ENCODE data around the gene SCRN2.

SCRN2 gene

DNA sequence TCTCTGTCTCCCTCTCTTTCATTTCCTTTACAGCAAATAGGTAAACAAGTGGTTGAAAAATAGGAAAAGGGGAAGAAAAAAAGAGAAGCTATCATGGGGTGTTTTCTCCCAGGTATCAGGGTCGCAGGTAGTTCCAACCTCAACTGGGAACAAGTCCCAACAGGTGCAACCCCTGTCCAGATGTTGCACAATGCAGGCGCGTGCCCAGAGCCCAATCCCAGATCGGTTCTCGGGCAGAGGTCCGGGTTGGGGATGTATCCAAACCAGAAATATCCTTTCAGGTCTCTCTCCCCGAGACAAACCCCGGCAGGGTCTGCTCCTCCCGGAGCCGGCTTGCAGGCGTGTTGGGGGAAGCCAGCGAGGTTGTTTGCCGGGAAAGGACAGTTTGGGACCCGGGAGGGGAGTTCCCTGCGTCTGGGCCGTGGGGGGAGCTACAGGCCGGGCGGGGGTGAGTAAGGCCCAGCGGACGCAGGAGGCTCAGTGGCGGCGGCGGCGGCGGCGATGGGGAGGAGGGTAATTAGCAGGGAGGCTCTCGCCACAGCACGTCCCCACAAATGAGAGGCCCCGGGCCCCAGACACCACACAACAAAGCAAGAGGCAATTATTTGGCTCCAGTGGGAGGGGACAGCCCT, 31.1 kb upstream of the SCRN2 start:
- no peak for DNase-seq (ENCODE audit: low spot score)

GRCh38 chr17:47871048-47871447, 30.0 kb upstream of the SCRN2 start:
- DNase-seq (ENCODE audit: low spot score): no peak

DNA sequence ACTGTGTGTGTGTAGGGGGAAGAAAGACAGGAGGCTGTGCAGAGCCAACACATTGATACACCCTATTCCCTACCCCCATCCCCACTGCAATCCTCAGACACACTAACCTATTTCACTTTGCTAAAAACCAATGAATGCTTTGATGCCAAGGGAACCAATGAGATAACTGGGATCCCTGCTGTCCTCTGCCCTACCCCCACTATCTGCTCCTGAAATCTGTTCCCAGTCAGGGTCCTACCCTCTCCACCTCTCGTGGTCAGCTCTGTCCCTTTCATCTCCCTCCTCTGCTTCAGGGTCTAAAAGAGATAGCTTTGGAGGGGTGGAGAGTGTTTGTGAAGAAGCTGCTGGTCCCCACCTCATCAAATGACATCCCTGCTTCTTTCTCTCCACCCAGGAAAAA, 29.0 kb upstream of the SCRN2 start:
- DNase-seq (ENCODE audit: low spot score): no peak

- DNase-seq (ENCODE audit: low spot score): no peak
Measured at GRCh38 chr17:47869114-47869513, 28.0 kb upstream of the SCRN2 start.

DNA sequence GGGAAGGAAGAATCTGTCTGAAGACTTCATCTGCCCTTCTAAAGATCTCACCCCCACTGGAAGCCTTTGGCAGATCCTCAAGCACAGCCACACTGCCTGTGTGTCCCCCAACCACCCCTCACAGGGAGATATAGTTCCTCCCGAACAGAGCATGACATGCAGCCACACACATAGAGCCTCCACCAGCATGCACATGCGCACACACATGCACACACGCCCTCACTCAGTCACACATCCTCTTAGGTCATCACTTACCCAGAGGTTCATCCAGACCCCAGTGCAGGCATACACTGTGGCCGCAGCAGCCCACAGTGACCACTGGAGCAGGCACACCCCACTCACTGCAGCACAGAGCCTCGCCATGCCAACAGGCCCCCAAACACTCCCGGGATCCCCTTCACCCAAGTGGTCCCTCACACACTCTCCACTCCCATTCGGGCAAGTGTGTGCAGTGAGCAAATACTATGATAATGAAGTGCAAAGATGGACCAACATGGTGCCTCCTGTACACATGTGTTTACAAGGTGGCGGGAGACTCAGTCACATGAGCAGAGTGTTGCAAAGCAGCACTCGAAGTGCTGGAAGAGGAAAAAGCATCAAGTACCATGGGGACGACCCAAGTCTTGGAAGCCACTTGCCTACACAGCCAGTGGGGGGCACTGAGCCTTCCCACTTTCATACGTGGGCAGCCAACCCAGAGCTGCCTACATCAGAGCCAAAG, 26.9 kb upstream of the SCRN2 start:
- DNase-seq (ENCODE audit: low spot score): no peak

DNA sequence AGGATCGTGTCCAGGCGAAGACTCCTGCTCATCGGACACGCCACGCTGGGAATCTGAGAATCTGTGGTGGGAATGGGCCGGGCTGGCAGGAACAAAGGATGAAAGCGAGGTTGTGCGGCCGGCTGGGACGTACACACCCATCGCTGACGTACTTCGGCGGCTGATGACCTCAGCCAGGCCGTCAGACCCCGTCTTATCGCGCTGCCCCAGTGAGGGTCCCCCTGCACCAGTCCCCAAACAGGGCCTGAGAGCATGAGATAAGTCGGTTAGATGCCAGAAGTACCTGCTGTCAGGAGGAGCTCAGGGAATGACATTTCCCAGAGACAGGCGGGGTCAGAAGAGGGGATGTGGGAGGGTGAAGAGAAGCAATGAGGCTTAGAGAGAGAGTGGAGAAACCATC, 25.9 kb upstream of the SCRN2 start:
- no peak for DNase-seq (ENCODE audit: low spot score)

GRCh38 chr17:47864791-47865216, 23.7 kb upstream of the SCRN2 start:
- DNase-seq (ENCODE audit: low spot score): no peak

DNA sequence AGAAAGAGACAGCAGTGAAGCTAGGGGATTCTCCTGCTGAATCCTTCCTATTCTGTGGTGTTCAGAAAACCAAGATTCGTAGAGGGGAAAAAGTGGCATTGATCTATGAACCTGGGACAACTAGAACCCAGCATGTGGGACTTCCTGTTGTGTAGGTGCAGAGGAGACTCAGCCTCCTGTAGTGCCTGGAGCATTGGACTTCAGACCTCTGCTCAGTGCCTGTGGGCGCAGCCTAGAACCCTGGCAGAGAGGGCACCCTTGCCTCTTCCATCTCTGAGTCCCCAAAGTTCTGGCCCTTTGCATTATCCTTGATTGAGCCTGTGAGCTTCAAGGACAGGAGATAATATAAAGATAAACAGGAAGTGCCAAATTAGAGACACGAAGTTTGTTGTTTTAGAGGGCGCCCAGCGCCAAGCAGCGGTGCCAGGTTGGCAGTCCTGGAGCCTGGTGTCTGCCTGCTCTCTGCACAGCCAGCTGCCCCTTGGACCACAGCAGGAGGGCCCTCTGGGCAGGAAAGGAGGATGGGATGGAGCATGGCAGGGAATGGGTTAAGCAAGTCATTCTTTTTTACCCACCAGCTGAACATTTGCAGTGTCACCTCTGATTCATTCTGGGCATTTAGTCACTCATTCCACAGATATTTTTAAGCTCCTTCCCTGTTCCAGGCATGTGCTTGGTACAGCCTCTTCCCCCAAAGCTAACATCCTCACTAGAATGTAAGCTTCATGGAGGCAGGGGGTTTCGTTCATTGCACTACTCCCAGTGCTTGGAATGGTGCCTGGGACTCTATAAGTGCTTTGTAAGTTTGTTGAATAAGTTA, 21.8 kb upstream of the SCRN2 start:
- DNase-seq (ENCODE audit: low spot score): no peak

DNA sequence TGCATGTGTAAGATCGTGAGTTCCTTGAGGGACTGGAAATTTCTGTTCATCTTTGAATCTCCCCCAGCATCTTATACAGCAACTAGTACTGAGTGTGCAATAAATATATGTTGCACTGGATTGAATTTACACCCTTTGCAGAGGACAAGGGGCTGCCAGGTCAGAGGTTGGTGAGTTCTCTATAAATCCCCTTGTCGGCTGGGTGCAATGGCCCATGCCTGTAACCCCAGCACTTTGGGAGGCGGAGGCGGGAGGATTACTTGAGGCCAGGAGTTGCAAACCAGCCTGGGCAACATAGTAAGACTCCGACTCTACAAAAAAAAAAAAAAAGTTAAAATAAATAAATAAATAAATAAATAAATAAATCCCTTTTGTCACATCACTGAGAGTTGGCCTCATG, 19.3 kb upstream of the SCRN2 start:
- DNase-seq (ENCODE audit: low spot score): no peak

DNA sequence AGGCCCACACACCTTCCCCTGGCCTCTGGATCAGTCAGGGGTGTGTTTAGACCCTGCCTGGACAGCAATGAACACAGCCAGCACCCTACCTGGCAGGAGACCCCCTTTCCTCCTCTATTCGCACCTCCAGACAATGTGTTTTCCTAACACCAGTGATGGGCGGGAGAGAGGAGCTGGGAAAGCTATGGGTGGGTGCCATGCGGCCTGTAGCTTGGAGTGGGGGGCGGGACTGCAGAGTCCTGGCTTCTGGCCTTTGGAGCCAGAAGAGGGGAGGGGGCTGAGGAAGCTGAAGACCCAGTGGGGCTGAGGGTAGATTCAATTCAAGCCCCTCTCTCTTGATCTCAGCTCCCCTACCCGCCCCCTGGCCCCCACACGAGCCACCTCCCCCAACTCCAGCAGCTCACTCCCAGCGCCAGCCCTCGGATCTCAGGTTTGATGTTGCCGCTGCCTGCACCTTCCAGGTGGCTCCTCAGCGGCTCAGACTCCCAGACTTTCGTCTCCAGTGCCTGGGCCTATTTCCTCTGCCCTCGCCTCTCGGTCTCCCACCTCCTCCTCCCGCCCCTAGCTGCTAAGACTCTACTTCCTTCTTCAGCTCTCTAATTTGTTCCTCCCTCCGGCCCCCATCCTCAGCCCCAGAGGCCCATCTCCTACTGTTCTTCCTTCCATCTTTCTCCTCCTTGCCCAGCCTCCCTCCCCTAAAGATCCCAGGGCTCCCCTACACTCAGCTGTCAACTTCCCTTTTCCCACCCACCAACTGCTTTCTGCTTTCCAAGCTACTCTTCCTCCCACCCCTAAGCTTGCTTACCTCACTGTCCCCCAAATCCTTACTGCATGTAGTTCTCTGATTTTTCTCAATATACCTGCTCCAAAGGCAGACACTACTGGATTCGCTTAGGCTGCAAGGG, 16.7 kb upstream of the SCRN2 start:
- DNase-seq (ENCODE audit: low spot score): no peak

- DNase-seq (ENCODE audit: low spot score): no peak
Measured at GRCh38 chr17:47856830-47857229, 15.8 kb upstream of the SCRN2 start.

GRCh38 chr17:47855737-47856136, 14.7 kb upstream of the SCRN2 start:
- DNase-seq (ENCODE audit: low spot score): no peak

DNA sequence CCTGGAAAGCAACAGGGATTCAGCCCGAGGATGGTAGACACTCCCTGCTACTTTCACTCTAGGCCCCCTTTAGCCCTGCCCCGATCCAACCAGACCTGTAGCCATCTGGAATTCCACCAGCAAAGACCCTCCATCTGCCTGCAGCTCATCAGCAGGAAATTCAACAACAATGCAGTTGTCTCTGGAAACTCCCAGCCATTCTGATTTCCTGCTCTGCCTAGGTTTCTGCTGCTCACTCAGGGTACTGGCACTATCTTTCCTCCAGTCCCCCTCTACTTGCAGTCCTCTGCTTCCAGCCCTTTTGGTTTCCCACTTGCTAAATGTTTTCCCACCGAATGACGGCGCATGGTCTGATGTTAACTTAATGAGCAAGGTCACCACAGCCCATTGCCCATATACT, 12.5 kb upstream of the SCRN2 start:
- no peak for DNase-seq (ENCODE audit: low spot score)

DNA sequence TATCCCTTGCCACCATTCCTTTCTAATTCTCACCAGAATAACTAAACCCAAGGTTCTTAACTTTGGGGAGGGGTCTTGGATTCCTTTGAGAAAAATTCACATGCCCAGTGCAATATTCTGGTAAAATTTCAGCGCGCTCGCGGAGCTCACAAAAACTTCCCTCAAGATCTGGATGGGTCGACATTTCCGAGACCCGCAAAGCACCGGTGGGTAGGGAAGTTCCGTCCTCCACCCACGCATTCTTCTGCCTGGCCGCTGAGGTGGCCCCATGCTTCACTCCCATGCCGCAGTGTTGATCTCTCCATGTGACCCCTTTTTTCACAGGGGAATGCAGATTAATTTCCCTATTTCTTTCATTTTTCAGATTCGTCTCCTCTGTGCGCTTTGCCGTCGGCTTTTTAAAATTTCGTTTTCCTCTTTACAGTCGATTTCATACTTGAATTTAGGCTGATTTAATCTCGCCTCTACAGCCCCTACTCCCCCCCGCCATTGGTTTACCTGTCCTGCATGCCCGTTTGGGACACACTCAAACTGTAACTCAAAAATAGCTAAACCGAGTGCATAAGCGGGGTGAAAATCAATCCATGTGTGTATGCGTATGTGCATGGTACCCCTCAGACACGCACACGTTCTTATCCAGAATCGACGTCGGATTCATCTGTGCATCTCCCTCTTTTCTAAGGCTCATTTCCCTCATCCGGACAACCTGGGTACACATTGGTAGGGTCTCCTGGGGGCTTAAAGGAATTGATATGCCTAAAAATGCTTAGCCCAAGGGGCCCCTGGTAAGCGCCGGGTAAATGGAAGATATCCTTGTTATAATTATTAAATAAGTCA, 11.3 kb upstream of the SCRN2 start:
- no peak for DNase-seq (ENCODE audit: low spot score)

- DNase-seq (ENCODE audit: low spot score): no peak
Measured at GRCh38 chr17:47851764-47852112, 10.7 kb upstream of the SCRN2 start.

DNA sequence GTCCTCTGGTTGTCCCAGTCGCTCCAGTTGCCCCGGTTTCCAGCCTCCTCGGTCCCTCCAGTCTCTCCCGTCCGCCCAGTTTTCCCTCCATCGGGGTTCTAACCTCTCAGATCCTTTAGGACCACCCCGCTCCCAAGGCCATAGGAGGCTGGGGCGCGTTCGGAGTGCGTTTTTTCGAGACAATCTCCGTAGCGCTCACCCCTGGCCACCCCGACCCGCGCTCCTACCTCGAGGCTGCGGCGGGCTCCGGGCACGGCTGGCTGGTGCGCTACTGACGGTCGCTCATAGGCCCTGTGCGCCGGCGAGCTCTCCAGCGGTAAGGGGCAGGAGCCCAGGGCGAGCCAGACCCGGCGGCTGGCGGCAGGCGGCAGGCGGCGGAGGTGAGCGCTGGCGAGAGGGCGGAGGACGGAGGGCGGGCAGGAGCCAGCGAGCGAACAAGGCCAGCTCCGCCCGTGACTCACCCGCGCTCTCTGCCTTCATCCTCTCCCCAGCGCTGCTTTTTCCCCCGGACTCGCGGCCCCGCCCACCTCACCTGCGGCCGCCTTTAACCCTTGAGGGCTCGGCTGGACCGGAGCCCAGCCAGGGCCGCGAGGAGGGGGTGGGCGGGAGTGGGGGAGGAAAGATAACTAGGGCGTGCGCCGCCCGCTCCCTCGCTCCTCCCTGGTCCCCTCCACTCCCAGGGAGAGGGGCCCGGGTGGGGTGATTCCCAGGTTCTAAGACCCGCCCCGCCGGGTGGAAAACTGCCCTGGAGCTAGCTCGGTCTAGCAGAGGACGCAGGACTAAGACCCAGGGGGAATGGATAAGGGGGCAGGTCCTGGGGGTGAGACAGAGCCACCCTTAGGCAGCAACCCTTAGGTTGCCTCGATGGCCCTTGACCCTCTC, 9.9 kb upstream of the SCRN2 start, which contains the start of gene SP6:
TSS of gene SP6 (minus strand) at position 472 of the 882 bp plus-strand sequence. CDS start 2,734 bp downstream, outside the sequence.
- DNase-seq (ENCODE audit: low spot score): peak; percentile 70

DNA sequence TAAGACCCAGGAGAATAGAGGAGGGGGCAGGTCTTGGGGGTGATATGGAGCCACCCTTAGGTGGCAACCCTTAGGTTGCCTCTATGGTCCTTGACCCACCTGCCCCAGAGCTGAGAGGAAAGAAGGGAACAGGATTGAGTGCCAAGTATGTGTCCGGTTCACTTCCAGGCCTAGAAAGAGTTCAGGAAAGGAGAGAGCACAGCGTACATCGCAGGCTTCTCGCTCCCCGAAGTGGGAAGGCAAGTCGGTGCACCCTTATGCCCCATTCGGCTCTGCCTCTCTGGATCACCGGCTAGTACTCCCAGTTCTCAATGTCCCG, 9.3 kb upstream of the SCRN2 start:
- DNase-seq (ENCODE audit: low spot score): peak; percentile 19

GRCh38 chr17:47848198-47848513, 7.1 kb upstream of the SCRN2 start:
- no peak for DNase-seq (ENCODE audit: low spot score)

- DNase-seq (ENCODE audit: low spot score): no peak
Measured at GRCh38 chr17:47847341-47848197, 6.5 kb upstream of the SCRN2 start.
